Smooth muscle cell of the brain vasculature (primary cell): ENCODE measurements around the gene LRMDA.

Source experiments
- DNase-seq: peaks from one replicate; pipeline ENCODE4 v3.0.0-alpha.2; 2012; ENCODE audit warnings: low read depth, low spot score

LRMDA gene

DNA sequence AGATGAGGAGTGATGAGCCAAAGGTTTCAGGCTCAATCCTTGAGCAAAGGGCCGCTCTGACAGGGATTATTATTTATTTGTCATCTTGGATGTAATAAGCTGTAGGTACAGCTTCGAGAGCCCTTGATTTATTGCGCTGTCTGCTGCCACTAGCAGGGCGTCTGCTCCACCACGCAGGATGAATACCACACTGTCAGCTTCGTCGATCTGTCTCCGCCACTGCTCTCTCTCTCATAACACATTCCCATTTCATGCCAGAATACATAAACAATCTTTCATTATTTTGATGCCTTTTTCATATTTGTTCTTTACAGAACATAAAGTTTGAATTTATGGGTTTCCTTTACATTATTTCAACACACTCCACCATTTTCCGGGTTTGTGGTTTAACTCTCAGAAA, 276.6 kb downstream of the LRMDA start:
- DNase-seq: no peak

DNA sequence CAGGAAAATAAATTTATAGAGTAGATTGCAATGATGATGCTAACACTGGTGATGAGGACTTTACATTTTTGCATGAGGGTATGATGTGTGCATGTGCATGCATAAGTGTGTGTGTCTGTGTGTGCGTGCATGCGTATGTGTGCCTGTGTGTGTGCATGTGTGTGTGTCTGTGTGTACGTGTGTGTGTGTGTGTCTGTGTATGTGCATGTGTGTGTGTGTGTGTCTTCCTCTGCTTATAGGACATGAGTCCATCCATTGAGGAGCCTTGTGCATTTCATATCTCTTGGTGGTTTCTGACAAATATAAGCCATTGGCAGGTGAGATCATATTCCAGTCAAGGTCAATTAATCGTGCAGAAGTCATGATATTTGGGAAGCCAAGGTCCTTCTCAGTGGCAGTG, 277.8 kb downstream of the LRMDA start:
- DNase-seq: no peak

DNA sequence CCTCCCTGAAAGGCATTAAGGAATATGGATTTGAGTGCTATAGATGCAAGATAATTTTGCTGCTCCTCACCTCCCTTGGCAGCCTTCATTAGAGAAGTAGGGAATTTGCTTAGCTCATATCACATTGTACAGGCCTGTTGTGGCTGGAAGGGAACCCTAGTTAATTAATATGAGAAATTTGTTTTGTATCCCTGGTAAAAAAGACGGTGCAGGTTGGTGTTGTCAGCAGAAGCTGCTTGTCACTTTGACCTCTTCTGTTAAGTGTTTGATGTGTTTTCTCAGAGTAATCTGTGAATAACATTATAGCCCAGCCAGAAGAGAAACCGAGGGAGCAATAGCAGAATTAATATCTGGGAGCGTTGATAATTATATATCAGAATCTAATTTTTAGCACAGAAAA, 278.4 kb downstream of the LRMDA start:
- DNase-seq: no peak

DNA sequence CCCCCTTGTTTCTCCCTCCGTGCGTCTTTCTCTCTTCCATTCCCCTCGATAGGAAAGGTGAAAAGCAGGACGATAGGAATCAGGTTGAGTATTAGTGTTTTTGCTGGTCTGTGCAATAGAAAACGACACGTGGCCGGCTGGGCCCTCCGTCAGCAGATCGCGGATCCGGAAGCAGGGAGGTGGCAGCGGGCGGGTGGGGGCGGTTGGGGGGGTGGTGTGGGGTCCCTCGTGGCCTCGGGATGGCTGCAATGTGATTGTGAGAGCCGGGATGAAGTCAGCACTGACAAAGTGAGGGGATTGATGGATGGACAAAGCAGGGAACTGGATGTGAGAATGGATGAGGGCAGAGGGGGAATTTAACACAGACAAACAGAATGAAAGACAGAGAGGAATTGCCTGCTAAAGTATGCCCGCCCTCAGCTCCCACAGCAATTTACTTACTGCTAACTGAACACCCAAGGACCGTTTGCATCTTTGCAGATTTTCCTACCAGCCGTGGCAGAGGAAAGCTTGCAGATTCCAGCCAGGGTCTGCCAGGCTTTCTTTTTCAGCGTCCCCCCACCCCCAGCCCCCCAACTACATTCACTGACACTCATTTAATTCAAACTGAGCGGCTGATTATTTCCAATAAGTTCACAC, 280.9 kb downstream of the LRMDA start:
- DNase-seq: no peak

DNA sequence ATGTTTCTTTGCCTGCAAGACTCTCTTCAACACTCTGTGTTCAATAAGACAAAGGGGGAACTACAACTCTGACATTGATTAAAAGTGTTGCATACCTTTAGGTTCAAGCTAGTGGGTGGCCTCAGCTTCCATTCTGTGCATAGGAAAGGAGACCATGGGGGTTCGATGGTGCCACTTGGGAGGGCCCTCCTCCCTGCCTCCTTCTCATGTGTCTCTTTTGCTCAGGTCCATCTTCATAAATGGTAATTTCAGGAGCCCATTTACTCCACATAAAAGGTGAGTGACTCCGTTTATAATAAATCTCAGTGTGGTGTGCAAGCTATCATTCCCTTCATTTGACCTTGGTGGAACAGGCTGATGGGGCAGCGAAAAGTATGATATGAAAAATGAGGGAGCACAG, 285.1 kb downstream of the LRMDA start:
- DNase-seq: no peak

DNA sequence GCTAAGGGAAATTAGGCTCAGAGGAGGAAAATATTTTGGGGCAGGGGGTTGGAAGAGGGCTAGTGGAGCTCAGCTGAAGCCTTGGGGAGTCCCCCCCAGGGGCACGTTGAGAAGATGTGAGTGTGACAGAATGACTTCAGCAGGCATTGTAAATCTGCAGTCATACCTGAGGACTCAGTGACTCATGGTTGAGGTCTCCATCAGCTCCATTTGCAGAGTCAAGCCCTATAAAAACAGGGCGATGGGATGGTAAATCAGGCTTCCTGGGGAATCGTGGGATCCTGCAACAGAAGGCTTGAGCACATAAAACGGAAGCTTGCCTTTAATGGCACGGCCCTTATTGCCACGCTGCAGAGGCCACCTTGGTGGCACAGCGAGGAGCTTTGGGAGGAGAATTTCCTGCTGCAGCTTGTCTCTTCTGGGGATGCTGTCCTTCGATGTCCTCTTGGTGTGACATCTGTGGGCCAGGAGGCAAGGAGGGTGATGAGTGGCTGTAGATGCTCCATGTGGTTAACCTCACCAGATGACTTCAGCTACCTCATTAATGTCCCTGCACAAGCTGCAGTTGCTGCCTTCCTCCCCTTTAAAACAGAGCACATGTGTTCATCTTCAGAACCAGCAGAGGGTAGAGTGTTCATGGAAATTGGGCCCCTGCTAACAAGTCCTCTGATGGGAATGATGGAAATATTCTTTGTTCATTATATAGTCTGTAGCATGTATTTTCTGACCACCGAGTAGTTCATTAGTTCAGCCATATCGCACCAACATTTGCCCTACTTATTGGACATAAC, 285.9 kb downstream of the LRMDA start:
- no peak for DNase-seq

DNA sequence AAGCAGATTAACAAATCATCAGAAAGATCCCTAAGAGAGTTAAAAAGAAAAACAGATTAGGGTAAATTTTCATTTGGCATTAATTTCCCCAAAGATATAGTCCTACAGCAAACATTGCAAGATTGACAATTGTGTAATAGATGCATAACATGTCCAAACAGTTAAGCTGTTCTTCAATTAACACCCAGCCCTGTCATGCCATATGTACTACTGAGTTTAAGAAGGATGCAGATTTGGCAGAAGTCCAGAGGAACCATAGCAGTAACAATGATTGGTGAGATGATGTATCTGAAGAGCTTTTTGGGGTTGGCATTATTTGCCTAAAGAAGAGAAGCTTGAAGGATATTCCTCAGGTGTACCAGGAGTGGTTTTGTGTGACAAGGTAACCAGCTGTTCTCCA, 287.6 kb downstream of the LRMDA start:
- no peak for DNase-seq

DNA sequence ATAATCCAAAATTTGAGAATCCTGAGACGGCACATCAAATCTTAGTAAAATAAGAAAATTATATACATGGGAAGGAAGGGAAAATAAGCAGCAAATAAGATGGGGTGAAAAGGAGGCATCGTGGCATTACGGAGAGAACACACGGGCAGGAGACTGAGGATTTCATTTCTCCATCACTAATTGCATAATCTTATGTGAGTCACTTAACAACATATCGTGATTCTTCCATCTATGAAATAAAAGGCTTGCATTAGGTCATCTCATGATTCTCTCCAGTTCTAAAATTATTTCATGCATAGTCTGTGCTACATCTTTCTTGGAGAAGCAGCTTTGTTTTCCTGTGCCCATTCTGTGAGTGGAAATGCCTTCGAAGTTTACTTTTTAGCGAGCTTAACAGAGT, 288.7 kb downstream of the LRMDA start:
- DNase-seq: no peak

DNA sequence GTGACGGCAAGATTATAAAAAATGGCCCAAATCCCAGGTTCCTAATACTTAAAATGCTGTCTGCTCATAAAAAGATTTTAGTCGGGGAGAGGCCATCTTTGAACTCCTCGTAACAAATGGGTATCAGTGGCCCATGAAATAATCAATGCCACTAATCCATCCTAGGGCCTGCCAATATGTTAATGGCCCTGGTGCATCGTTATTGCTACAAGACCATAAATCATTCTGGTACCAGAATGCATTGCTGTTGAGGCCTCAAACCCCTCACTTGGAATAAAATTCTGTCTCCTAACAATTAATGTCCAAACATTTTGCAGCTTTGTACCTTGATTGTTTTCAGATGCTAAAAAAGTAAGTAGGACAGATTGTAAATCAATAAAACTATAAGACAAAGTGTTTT, 290.6 kb downstream of the LRMDA start:
- no peak for DNase-seq

DNA sequence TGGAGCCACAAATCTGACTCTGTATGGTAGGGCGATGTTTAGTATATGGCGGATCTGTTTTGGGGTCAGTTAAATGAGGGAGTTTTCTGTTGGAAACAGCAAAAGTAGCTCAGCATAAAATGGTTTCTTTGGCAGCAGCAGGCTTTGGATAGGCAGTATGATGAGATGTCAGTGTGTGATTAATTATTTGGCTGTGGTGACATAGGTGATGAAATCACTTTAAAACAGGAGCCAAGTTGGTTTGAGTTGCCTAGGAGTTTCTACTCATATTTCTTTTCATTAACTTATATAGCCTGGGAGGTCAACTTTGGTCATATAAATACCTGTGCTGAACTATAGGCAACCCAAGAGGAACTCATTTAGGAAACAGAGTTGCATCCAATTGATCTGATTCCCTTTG, 291.2 kb downstream of the LRMDA start:
- DNase-seq: no peak

DNA sequence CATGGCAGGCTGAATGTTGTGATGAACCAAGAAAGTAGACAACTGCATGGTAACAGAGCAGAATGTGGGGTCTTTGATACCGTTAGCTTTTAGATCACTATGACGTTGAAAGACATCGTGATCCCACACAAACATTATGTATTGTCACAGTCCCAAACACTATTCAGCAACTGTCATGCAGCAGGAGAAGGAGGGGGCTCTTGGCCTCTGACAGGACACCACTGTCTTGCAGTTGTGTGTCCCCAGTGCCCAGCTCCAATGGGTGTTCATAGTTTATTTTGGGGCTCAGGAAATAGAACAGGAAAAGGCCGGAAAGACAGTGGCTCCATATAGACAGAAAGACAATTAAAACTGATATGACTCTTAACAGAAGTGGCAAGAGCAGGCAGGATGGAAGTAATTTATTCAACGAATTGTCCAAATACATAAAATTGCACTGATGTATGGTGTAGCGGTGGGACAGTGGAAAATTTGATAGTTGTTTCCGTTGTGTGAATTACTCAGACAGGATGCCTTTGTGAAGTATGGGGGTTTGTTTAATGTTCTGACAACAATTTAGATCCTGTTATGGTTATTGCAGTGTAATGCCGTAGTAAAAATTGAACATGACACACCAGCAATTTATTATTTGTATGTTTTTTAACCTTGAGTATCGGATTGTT, 292.0 kb downstream of the LRMDA start:
- no peak for DNase-seq

DNA sequence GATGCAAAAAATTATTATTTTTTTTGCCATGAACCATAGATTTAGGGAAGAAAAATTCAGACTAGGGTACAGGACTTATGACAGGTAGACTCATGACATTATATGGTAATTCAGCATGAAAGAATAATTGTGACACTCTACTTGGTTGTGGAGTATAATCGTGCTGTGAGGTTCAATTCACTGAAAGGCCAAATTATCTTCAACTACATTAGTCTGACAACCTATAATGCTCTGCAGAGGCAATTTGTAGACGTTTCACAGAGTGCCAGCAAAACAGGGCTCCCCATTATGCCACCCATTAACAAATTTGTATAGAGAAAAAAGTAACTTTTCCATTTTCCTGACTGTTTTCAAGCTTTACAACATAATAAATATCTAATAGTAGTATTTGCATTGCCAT, 292.6 kb downstream of the LRMDA start:
- DNase-seq: no peak

DNA sequence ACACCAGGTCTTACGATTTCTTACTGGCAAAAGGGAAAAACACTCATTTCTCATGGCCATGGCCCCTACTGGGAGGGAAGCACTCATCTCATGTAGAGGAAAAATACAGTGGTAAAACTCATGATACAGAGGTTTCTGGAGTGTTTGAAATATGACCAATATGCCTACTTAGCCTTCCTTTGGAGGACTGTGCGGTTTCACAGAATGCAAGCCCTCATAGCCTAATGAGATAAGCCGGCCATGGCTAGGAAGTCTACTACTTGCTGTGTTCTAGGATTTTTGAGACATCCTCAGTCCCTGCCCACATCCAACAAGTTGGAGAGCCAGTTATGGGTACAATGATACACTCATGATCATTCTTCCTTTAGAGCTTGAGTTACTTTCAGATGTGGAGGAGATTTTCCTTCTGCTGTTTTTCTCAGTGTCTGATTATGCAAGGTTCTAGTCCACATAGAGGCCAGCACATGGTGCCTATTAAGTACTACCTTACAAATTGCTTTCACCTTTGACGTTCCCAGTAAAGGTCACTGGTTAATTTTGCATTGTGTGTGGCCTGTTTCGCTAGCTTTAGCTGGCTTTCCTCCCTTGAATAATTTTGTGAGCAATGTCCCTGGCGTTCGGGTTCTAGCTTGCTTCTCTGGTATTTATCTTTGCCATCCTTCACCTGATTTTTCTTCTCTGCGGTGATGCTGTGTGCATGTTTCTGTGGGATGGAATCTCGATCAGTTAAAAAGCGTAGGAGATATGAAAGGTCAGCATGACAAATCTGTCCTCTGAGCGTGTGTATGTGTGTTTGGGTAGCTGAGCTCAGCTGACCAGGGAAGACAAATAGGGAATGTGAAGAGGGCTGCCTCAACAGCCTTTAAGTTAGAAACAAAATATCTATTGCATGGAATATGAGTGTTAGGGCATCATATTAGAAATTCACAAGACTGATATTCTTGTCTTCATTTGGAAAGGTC, 295.4 kb downstream of the LRMDA start:
- no peak for DNase-seq

DNA sequence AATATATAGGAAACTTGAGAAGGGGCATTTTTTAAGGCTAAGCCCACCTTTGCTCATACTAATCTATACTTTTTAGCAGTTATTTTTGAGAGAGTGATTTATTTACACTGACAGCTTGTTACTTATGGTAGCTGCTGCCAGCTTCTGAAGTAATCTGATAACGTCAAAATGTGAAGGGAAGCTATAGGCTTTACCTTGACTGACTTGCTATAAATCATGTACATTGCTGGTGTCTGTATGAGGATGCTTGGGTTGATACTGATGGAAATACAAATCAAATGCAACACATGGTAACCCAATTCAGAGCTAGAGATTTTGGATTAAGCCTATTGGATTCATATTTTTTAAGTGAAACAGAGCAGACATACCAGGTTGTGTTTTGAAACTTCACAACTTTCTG, 299.4 kb downstream of the LRMDA start:
- DNase-seq: no peak

DNA sequence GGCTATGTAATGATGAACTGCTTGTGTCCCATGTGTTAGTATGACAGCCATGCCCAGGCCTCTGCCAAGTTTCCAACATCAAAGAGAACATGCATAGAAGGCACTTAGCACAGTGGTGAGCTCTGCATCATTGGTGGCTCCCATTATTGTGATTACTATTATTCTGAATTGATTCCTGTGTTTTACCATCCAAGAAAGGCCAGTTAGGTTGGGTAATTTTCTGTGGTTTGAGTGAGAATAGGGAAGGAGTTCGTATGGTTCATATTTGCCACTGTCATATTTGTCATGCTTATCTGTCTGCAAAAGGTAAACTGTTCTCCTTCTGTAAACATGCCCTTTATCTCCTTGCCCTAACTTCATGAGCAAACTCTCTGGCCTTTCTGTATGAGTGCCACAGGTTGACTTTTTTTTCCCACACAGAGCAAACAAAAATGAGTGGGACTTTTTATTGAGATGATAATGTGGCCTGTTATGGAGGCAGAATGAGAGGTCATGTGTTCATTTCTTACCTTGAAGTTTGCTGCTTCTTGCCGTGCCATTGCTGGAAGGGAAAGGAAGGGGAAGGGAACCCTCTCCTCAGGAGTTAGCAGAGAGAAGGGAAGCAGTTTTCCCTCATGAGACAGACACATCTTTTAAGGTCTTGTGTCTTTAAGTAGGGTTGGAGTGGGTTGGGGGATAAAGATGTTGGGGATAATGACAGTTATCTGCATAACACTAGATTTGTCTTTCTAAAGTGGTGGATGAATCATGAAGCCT, 301.9 kb downstream of the LRMDA start:
- DNase-seq: no peak

DNA sequence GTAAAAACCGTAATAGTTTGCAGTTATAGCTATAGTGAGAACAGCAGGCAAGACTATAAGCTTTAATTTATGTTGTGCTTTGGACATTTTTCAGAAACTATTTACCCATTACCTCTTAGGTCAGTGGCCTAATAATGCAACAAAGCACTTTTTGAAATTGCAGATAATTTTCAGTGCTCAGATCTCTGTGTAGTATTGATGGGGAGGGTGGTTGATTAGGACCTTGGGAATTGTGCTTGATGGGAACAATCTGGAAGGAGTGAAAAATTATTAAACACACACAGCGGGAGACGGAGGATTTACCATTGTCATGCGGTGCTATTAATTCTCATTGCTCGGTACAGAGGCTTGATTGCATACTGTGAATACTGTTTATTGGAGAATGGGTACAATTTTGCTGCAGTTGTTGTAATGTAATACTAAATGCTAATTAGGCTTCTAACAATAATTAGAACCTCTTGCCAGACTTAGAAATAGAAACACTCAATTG, 304.8 kb downstream of the LRMDA start:
- no peak for DNase-seq

DNA sequence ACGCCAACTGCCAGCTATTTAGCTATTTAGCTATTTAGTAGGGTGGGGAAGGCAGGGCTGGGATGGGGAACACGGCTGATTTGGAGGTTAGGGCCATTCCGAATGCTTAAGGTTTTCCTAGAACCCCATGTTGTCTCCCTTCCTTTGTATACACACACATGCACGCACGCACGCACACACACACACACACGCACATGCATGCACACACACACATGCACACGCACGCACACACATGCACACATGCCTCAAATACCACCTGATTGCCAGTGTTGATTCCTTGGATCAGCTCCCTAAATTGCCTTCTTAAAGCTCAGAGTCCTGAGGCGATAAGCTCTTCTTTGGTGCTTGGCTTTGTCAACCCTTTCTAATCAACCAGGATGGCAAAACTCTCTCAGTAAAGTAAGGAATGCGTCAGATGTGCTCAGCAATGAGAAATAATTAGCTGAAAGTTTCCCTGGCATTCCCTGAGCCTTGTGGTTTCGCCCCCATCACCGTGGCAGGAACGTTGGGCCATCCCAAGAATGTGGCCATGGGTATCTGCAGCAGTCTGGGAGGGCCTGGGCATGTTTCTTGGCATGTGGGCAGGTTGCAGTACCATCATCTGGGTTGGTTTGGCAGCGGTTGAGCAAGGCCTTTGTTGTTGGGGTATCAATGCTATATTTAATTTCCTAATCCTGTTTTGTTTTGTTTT, 305.6 kb downstream of the LRMDA start:
- no peak for DNase-seq

DNA sequence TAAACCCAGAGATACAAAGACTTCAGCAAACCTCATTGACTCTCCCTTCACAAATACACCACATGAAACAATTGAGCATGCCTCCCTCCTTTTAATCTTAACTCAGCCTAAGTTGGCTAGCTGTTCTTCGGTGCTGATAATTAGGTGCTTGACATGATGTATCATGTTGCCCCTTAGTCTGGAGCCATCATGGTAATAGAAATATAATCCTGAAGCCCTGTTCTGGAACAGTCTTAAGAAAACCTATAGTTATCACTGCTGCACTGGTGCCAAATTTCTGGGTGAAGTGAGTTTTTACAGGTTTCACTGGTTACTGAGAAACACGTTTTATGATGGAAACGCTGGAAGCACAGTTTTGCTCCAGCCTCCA, 306.1 kb downstream of the LRMDA start:
- DNase-seq: no peak

DNA sequence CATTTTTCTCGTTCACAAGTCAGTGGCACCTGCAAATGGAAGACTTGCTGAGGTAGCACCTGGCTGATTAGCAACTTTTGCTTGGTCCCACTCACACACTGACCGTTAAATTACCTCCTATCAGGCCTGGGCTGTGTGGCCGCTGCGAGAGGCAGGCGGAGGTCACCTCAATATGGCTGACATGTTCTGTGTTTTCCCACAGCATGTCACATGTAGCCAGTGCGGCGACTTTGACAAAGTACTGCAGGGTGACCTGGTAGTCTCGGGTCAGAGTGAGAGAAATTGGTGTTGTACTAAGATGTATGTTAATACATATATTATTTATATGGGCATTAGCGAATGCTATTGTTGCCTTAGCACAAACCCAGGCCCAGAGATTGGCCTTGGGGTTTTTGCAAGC, 307.5 kb downstream of the LRMDA start:
- DNase-seq: no peak

DNA sequence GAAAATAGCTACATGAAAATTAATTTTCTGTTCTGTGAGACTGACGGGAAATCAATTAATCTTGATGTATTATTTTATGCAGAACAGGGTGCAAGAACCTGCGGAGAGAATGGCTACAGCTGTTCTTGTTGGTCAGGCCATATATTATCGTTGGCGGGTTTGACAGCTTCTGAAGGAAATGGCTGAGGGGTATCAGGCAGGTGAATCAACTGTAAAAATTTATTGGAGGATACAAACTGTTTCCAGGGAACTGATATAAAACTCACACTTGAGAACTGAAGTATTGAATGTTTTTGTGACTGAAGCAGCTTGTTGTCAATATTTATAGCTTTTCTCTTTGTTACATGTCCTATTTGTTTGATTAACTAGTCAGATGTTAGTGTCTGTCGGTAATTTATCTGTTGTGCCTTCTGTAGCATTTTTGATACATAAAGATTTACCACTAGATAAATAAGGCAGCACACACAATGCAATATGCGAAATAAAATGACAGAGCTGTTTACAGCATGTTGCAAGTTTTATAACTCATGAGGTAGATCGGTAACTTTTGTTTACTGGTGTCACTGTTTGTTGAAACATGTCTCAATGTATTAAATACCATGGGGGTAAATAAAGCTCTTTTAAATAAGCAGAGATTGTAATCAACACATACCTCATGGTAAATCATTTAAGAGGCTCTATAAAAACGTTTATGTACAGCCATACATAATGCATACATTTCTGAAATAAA, 308.2 kb downstream of the LRMDA start:
- DNase-seq: no peak
